HG02884 (cell line): ENCODE results near the gene PNCK.

ENCODE experiments used
- ATAC-seq: cut with Tn5 transposase; IDR thresholded peaks from one replicate; pipeline ENCODE4 v1.9.1; 2021; ENCODE audit warnings: mild to moderate bottlenecking, moderate library complexity; ENCODE audit not compliant: unreplicated experiment

Gene PNCK

DNA sequence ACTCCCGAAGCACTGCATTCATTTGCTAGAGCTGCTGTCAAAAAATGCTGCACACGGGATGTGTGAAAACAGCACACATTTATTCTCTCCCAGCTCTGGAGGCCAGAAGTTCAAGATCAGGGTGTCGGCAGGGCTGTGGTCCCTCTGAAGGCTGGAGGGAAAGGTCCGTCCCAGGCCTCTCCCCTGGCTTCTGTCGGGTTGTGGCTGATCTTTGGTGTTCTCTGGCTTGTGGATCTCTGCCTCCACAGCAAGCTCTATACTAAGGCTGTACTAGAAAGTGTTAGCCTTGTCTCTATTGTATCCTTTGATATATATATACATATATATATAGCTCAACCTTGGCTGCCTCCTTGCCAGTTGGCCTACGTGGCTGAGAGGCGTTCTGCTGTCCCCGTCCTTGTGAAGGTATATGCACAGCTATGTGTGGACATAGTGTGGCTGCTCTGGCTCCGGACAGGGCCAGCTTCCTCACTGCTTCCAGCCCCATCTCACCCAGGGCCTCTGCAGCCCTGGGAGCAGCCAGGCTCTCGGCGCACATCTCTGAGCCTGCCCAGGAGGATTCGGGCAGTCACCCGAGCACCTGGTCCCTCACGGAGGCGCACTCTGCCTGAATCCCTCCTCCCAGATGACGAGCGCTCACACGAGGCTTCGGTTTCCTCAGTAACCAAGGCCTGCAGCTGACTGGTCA is 41.6 kb downstream of the PNCK start:
- no peak for ATAC-seq

DNA sequence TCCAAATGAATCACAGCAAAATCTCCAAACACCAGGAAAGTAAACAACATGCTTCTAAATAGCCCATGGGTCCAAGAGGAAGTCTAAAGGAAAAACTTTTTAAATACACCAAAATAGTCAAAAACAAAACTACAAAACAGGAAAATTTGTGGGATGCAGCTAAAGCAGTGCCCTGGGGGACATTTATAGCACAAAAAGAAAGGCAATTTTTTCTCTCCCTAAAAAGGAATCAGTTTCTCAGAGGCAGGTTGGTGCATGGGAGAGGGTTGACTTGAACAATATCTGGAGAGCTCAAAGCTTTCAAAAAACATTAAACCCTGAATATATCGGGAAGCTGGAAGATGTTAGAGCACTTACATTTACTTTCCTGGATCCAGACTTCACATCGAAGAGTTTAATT is 42.3 kb downstream of the PNCK start:
- ATAC-seq: no peak

DNA sequence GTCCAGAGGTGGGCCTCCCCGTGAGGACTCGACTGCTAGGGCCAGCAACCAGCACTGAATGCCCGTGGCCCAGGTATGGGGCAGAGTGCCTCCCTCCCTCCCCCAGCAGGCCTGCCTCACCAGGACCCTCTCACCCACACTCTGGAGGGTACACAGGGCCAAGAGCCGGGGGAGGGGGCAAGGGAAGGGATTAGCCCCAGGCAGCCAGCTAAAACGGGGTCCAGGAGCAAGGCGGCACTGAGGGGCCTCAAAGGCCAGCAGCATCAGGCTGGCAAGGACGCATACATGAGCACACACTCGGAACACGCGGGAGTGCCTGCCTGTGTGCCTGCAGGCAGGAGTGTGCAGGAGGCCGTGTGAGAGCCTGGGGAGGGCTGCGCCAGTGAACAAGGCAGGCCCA is 44.9 kb downstream of the PNCK start:
- no peak for ATAC-seq

DNA sequence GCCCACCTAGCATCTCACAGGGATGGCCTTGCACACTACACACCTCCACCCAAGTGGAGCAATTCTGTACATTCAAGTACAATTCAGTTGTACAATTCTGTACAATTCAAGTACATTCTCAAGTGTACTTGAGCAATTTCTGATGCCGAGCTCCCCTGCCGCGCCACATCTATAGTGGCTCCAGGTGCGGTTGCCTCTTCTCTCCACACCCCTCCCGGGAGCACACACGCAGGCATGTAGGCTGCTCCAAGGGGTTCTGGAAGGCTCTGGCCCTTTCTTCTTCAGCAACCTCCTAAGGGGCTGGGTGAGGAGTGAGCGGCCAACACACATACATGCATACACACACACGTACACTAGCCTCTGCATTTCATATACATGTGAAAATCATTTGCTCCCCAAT is 45.5 kb downstream of the PNCK start:
- no peak for ATAC-seq

DNA sequence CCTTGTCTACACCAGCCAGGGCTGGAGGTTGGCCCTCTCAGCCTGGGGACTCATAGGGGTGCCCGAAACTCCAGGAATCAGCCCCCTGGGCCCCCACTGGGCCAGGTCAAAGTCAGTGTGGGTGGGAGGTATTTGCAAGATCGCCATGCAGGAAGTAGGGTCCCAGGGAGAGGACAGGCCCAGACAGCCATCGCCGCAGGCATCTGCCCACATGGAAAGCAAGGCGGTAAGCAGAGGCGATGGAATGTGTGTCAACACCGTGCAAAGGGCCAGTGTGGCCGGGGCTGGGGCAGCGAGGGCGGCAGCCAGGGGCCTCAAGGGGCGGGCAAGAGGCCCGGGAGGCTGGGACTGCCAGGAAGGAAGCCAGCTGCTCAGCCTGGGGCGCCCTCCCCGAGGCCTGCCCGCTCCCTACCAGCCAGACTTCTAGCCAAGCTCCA is 45.9 kb downstream of the PNCK start:
- no peak for ATAC-seq

DNA sequence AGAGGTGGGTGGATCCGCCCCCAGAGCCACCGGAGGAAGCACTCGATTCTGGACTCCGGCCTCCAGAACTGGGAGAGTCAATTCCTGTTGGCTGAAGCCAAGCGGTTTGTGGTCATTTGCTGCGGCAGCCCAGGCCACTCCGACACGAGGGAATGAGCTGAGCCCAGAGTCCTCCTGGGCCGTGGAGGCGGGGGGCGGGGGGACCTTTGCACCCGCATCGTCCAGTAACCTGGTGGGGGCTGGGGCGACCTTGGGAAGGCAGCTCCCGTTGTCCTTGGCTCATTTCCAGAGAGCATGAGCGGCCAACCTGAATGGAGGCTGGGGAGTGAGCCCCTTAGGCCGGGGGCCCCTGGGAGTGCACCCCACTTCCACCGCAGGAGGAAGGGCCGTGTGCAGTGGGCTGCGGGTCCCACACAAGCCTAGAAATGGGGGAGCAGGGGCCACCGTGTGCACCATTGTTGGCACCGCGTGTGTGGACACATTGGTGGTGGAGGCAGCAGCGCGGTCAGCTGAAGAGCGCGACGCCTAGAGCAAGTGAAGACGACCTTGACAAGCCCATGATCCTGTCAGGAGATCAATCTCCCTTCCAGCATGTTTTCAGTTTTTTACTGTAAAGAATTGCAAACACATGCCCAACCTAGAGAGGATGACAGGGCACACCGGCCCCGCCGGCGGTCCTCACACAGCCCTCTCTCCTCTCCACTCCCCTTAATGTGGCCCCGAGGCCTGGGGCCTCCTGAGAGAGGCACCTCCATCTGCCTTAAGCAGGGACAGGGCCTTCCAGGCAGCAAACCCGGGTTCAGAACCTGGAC is 46.5 kb downstream of the PNCK start:
- ATAC-seq: no peak

DNA sequence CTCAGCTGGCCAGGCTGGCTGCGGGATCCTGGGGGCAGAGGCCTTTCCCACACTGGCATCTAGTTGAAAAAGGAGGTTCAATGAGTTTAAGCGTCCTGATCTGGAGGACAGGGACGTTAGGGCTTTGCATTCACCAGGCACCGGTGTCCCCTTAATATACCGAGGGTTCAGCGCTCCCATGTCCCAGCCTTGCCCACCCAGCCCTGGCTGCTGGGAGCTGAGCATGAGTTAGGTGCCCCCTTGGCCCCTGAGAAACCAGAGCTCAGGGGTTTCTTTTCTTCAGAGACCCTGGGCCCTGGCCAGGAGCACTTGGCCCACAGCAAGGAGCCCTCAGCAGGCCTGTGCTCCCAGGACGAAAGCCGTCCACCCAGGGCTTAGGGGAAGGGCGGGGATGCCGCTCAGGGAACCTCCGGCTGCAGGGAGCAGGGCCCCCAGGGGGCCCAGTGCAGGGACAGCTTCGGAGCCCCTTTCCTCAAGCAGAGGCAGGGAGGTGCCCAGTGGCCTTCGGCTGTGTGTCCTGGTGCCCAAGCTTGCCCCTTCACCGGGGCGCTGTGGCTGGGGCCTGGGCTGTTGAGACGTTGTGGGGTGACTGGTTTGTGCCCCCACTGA is 47.5 kb downstream of the PNCK start:
- no peak for ATAC-seq

DNA sequence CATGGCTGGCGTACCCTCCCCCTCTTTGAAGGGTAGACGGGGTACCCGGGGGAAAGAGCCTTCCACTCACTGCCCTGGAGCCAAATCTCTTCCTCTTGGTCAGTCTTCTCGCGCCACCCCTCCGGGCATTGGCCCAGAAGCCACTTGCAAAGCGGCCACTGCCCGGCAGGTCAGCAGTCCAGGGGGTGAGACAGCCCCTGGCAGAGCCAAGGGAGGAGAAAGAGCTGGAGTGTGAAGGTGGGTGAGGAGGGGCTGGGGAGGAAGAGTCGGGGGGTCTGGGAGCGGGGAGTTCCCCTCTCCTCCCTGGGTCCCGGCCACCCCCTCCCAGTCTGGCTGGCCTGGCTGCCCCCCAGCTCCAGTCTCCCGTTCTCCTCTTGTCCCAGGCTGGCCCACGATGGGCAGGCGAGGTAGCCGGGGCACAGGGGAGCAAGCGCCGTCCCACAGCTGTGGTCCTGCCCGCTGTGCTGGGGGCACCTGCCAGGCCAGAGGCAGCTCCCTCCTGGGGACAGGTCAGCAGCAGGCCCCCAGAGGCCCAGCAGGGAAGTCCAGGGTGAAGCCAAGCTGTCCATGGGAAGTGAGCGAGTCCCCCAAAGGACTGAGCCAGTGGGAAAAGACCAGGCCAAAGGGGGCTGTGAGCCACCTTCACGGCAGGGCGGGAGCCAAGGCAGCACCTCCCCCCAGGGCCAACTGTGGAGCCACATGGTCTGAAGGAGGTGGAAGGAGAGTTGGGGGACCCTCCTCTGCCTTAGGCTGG is 48.2 kb downstream of the PNCK start:
- ATAC-seq: no peak

DNA sequence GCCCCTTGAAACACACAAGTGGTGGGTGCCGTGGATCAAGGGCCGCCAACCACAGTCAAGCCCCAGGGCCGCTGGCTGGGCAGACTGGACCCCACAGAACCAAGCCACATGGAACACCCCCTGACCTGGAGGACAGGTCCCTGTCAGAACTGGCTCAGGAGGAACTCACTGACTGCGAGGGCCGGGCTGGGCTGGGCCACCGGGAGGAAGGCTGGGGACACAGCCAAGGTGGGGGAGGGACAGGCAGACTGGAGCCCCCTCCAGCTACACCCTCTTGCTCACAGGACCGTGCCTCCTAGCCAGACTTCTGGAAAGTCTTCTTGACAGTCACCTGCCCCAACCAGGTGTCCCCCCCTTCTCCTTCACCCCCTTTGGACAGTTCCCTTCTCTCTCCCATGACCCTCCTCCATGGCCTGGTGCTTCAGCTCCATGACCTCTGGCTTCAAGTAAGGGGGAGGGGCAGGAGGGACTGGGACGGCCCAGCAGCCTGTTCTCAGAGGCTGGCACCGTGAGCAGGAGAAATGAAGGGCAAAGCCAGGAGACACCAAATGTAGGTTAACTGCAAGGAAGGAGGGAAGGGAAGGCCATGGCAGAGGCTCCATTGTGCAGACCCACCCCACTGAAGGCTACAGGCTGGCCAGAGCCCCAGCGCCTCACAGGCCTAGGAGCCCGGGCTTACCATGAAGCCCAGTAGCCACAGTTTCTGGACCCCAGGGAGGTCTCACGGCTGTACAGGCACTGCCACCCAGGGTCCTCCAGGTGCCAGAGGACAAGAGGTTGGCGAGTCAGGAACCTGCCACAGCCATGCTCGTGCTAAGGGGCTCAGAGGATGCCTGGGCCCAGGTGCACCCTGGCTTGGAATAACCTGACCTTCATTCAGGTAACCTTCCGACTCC is 49.2 kb downstream of the PNCK start:
- no peak for ATAC-seq

DNA sequence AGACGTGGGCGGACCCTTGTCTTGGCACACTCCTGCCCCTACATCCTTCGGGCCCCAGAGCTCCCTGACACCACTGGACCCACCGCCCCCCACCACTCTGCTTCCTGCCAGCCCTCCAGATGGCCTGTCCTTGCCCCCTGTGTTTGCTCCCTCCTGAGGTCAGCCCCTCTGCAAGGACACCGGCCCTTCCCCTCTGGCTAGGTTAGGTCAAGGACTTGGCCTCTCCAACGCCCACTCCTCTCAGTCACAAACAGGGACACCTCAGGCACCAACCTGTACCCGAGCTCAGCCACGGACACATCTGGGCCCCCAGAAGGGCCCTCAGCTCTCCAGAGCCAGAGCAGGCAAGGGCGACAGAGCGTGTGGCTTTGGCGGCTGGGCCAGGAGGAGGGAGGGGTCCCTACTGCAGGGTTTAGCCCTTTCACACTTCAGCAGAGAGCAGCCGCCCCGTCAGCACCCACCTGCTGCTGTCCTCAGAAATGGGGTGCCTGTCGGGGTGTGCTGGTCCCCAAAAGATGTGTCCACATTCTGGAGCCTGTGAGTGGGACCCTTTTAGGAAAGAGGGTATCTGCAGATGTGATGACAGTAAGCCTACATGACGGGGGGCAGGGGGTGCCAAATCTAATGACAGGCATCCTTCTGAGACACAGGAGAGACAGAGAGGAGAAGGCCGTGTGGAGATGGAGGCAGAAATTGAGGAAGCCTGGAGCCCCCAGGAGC is 50.1 kb downstream of the PNCK start:
- no peak for ATAC-seq

DNA sequence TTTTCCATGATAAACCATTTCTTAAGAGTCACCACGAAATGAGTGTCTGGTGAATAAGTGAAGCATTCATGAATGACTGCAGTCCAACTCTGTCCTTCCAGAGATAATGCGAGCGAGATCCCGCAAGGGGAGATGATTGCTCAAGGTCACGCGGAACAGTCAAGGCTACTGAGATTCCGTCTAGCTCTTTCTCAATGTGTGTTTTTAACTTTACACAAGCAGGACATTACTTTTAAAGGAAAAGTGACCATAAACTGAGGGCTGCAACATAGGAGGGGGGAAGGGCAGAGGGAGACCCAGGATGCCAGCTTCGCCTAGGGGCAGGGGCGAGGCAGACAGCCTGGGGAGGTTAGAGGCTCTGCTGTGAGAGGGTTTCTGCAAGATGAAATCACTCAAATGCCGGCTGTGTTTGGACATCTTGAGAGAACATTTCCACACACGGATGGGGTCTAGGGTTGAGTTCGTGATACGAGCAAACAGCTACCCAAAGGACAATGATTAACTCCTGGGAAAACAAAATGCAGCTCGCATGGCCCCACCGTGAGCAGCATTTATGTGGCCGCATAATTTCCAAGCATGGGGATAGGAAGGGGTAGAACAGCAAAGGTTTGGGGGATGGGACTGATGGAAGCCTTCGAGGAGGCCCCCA is 50.8 kb downstream of the PNCK start:
- no peak for ATAC-seq

DNA sequence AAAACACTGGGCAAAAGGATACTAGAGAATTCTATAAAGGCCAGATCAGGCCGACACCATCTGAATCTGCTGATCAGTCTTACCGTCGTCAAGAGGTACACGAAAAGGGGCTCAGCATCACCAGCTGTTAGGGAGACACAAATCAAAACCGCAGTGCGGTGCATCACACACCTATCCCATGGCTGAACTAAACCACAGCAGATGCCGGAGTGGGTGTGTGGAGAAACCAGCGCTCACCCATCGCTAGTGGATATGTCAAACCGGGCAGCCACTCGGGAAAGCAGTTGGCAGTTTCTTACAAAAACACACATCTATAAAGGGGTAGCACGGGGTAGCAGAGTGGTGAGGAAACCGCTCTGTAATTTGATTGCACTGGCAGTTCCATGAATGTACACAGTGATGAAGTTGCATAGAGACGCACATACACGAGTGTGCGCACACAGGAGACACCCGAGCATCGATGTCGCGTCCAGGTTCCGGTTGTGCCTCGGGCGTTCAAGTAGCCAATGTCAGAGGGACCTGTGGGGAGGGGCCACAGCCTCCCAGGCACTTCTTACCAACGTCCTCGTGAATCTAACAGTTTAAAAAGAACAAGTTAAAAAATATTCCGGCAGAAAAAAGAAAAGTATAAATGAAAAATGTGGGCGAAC is 51.5 kb downstream of the PNCK start:
- ATAC-seq: no peak

DNA sequence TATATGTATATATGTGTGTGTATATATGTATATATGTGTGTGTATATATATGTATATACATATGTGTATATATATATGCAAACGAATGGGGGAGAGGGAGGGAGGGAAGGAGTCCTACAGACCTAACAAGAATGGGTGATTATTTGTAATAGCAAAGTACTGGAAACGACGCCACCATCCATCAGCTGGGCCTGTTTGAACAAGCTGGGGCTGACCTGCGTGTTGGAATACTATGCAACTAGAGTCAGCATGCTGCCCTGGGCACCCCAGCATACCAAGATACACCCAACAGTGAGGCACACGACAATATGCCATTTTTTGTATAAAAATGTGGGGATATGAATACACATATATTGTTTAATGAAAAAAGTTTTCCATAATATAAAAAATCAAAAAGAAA is 53.0 kb downstream of the PNCK start:
- no peak for ATAC-seq
